HCT116 (cell line): ENCODE measurements around the gene R3HDM4.

Source experiments
- CTCF ChIP-seq, 3 experiments: fragments of 200-600 bp in 1 of 3; sonication (generic) in 1 of 3; IDR thresholded peaks in 2 of 3; conservative IDR thresholded peaks in 1 of 3; 2 replicates each; pipeline ENCODE4 v1.5.1; 2012 to 2017; ENCODE audit warnings: low read depth in 2 of 3, low read length in 2 of 3, antibody characterized with exemption in 1 of 3, borderline replicate concordance in 1 of 3, control low read depth in 1 of 3, mild to moderate bottlenecking in 1 of 3, mixed read lengths in 1 of 3, mixed run types in 1 of 3, moderate library complexity in 1 of 3; ENCODE audit not compliant: insufficient read depth in 1 of 3
- EZH2 ChIP-seq: fragments of 200-600 bp; sonication (generic); IDR thresholded peaks from 2 replicates; pipeline ENCODE4 v1.6.1; 2017; ENCODE audit warnings: antibody characterized with exemption, mixed run types
- TF ChIP-seq, protein P1 (sequence below): IDR thresholded peaks from 2 replicates; pipeline ENCODE4 v1.6.1; 2012; ENCODE audit warnings: low read depth

DNA sequence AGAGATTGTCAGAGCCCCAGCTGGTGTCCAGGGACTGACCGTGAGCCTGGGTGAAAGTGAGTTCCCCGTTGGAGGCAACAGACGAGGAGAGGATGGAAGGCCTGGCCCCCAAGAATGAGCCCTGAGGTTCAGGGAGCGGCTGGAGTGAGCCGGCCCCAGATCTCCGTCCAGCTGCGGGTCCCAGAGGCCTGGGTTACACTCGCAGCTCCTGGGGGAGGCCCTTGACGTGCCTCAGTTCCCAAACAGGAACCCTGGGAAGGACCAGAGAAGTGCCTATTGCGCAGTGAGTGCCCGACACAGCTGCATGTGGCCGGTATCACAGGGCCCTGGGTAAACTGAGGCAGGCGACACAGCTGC lies 62.1 kb downstream of the R3HDM4 start:
- TF ChIP-seq, protein P1, sequence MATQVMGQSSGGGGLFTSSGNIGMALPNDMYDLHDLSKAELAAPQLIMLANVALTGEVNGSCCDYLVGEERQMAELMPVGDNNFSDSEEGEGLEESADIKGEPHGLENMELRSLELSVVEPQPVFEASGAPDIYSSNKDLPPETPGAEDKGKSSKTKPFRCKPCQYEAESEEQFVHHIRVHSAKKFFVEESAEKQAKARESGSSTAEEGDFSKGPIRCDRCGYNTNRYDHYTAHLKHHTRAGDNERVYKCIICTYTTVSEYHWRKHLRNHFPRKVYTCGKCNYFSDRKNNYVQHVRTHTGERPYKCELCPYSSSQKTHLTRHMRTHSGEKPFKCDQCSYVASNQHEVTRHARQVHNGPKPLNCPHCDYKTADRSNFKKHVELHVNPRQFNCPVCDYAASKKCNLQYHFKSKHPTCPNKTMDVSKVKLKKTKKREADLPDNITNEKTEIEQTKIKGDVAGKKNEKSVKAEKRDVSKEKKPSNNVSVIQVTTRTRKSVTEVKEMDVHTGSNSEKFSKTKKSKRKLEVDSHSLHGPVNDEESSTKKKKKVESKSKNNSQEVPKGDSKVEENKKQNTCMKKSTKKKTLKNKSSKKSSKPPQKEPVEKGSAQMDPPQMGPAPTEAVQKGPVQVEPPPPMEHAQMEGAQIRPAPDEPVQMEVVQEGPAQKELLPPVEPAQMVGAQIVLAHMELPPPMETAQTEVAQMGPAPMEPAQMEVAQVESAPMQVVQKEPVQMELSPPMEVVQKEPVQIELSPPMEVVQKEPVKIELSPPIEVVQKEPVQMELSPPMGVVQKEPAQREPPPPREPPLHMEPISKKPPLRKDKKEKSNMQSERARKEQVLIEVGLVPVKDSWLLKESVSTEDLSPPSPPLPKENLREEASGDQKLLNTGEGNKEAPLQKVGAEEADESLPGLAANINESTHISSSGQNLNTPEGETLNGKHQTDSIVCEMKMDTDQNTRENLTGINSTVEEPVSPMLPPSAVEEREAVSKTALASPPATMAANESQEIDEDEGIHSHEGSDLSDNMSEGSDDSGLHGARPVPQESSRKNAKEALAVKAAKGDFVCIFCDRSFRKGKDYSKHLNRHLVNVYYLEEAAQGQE = no peak
- TF ChIP-seq CTCF (IDR thresholded peaks at IDR 0.05 in 2 of 3, conservative IDR thresholded peaks at IDR 0.05 in 1 of 3; ENCODE audit: borderline replicate concordance in 1 of 3, insufficient read depth in 1 of 3, low read depth in 2 of 3, low read length in 2 of 3) (no peak), EZH2 (no peak)
